Bladder microvascular endothelial cell (primary cell): Measurements from ENCODE around the gene GPALPP1. TPM values are rescaled to one million over a fixed set of nuclear protein-coding genes. Genes with fewer than 3 reads are reported as not detected.

Experiments
- total RNA-seq: library from RNA; depleted of rRNA; stranded (reverse); fragments of >200 nt; gene quantifications from 2 replicates; pipeline ENCODE4 v1.2.3, GENCODE V29; 2014

The GPALPP1 gene
- total RNA-seq = 14.6 and 27.5 TPM in 2 replicates

GRCh38 chr13:44989071-44989889, at the start of gene GPALPP1, which contains the start of gene NUFIP1:
Gene GPALPP1, plus strand, starts transcription at chr13:44989538. Its CDS starts 117 bp downstream, at chr13:44989655.
Gene NUFIP1, minus strand, starts transcription at chr13:44989471. Its CDS starts 35 bp downstream, at chr13:44989436.

Other genes starting within 250 kb of the GPALPP1 start
- 1.1 and 2.9 TPM in 2 replicates for gene NUFIP1, start 67 bp upstream of the GPALPP1 start, total RNA-seq
- gene GTF2F2, start 131.0 kb downstream of the GPALPP1 start, total RNA-seq = 14.2 and 26.0 TPM in 2 replicates
- gene KCTD4, start 211.5 kb downstream of the GPALPP1 start, total RNA-seq = 0.06 TPM in 1 of 2 replicates, not detected in the other